ENCODE results near the gene GAS1. TPM values are rescaled to one million over a fixed set of nuclear protein-coding genes. Genes with fewer than 3 reads are reported as not detected.

GAS1 gene
- total and polyA plus RNA-seq, 10 of the 15 experiments (the other 5 are each of a cell fraction or from before 2014, with no cell fraction given): not detected

- H3K4me1 ChIP-seq (ENCODE audit: control insufficient read depth, insufficient read depth, low read length): no peaks in the 10 kb centered on the region
- TF ChIP-seq ZNF207 (IDR thresholded peaks at IDR 0.05; ENCODE audit: borderline replicate concordance) (no peak), RB1 (IDR thresholded peaks at IDR 0.05; ENCODE audit: borderline replicate concordance) (no peak), HCFC1 (IDR thresholded peaks at IDR 0.05; ENCODE audit: low read length) (no peak), BACH1 (IDR thresholded peaks at IDR 0.05; ENCODE audit: borderline replicate concordance) (no peak), ETV6 (conservative IDR thresholded peaks at IDR 0.05 in 1 of 2, IDR thresholded peaks at IDR 0.05 in 1 of 2; ENCODE audit: borderline replicate concordance in 1 of 2, low read depth in 1 of 2) (no peak), E2F8 (IDR thresholded peaks at IDR 0.05; ENCODE audit: low read depth, partially characterized antibody) (no peak)
- TF ChIP-seq, protein P1, sequence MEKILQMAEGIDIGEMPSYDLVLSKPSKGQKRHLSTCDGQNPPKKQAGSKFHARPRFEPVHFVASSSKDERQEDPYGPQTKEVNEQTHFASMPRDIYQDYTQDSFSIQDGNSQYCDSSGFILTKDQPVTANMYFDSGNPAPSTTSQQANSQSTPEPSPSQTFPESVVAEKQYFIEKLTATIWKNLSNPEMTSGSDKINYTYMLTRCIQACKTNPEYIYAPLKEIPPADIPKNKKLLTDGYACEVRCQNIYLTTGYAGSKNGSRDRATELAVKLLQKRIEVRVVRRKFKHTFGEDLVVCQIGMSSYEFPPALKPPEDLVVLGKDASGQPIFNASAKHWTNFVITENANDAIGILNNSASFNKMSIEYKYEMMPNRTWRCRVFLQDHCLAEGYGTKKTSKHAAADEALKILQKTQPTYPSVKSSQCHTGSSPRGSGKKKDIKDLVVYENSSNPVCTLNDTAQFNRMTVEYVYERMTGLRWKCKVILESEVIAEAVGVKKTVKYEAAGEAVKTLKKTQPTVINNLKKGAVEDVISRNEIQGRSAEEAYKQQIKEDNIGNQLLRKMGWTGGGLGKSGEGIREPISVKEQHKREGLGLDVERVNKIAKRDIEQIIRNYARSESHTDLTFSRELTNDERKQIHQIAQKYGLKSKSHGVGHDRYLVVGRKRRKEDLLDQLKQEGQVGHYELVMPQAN (conservative IDR thresholded peaks at IDR 0.05): no peak
- in situ Hi-C loops (cut with MboI): no loop called here
- H2AFZ ChIP-seq (ENCODE audit: control insufficient read depth, low read depth, low read length): no peak overlapping the region
- H3K36me3 ChIP-seq (ENCODE audit: control insufficient read depth in 2 of 2, insufficient read depth in 2 of 2, low read length in 1 of 2): no peaks in the 10 kb centered on the region
- POLR2A ChIA-PET: no interaction called here
- H3K27ac ChIP-seq (ENCODE audit: control insufficient read depth, insufficient read depth): no peak overlapping the region
- no peak overlapping the region for H3K9ac ChIP-seq (ENCODE audit: control insufficient read depth, insufficient read depth, low read length)
- H3K4me2 ChIP-seq (ENCODE audit: control insufficient read depth, insufficient read depth): no peak overlapping the region
- intact Hi-C loops (cut with micrococcal nuclease; ENCODE audit: unreplicated experiment): no loop called here
- no peak for DNase-seq (ENCODE audit: low read depth, low spot score)
- no peaks in the 10 kb centered on the region for H4K20me1 ChIP-seq (ENCODE audit: control insufficient read depth, insufficient read depth)
- 28% methylated on average over 3 of the region's 3 CpGs for WGBS (ENCODE audit: insufficient coverage, insufficient replicate concordance, low lambda C conversion rate, missing lambda C conversion rate)
- H3K79me2 ChIP-seq (ENCODE audit: control insufficient read depth, insufficient read depth, low read length): no peaks in the 10 kb centered on the region
- no peak for FAIRE-seq
- no peak for ATAC-seq
- BruUV-seq (replicated peaks): no TSS peak
- SMC1A ChIA-PET (ENCODE audit: uncharacterized antibody, unreplicated experiment): no interaction called here
- no peak overlapping the region for H3K4me3 ChIP-seq
- RAD21 ChIA-PET (ENCODE audit: unreplicated experiment): no interaction called here
- CTCF ChIA-PET: interaction anchor here (0.9 to 1.4 kb wide), 2 partner anchors 8 to 19 kb away, joined by 3 read pairs; no protein-coding TSS in a partner anchor
- peaks cover under 1 to 2% of the 10 kb centered on the region in 2 experiments; a peak in 2 of 4 replicates for H3K27me3 ChIP-seq (replicated peaks in 1 of 2; ENCODE audit: control insufficient read depth in 2 of 2, insufficient read depth in 2 of 2, low read length in 1 of 2)
- no peaks in the 10 kb centered on the region for H3K9me3 ChIP-seq (replicated peaks; ENCODE audit: control insufficient read depth, insufficient read depth, low read length)
Observed at GRCh38 chr9:86908261-86908660, 39.0 kb downstream of the GAS1 start.
